PFSK-1 (cell line): ENCODE data around the gene NFS1.
A peak's percentile ranks its signal among the peaks of the same experiment; 100 is the strongest.

Experiments
- FOXP2 ChIP-seq: optimal IDR thresholded peaks from 2 replicates; pipeline ENCODE3; 2011; ENCODE audit warnings: borderline replicate concordance, control low read depth, inconsistent platforms; ENCODE audit not compliant: insufficient read depth; ENCODE audit errors: extremely low read length, extremely low read depth
- POLR2AphosphoS5 ChIP-seq: IDR thresholded peaks from 2 replicates; pipeline ENCODE4 v1.6.1; 2012; ENCODE audit warnings: low read depth, mild to moderate bottlenecking, control low read depth, low read length, moderate library complexity
- SIN3A ChIP-seq: IDR thresholded peaks from 2 replicates; pipeline ENCODE4 v1.6.1; 2012; ENCODE audit warnings: mild to moderate bottlenecking, low read length, moderate library complexity, borderline replicate concordance; ENCODE audit not compliant: insufficient read depth
- TAF1 ChIP-seq: IDR thresholded peaks from 2 replicates; pipeline ENCODE4 v1.6.1; 2012; ENCODE audit warnings: low read length, control low read depth, borderline replicate concordance; ENCODE audit not compliant: insufficient read depth
- TF ChIP-seq, protein P1 (sequence below), 2 experiments: IDR thresholded peaks; 2 replicates each; pipeline versions ENCODE4 v1.6.1 to v1.8.0; 2011 to 2012; ENCODE audit warnings: low read depth in 2 of 2, low read length in 2 of 2, control low read depth in 1 of 2, inconsistent platforms in 1 of 2, mild to moderate bottlenecking in 1 of 2, moderate library complexity in 1 of 2; ENCODE audit not compliant: insufficient read depth in 1 of 2

The NFS1 gene

DNA sequence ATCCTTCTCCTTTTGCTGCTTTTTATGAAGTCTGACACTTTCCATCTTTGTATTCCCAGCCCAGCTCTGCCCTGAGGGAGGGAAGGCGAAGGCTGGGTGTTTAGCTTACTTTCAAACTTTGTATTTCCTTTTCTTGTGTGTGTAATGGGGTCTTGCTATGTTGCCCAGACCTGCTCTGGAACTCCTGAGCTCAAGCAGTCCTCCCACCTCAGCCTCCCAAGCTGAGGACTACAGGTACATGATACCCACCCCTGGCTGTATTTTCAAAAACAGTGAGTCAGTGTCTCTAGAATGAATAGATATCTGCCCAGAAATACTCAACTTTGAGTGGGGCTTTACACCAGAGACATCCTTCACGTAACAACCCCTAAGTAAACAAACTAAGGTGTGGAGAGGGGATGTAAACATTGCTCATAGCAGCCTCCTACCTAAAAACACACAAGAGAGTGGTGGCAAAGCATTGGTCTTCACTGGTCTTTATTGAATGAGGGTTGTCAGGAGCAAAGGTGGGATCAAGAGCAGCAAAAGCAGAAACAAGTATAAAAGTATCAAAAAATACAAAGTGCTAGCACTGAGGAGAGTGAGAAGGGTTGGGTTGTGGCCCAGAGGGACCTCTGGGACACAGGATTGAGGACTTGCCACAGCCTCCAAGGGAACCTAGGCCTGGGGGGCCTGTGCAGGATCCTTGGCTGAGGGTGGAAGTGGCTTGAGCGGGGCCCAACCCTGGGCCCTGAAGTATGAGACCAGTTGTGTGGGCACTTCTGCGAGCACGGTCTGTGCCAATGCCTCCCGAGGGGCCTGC lies 73.4 kb downstream of the NFS1 start:
- TF ChIP-seq, protein P1, sequence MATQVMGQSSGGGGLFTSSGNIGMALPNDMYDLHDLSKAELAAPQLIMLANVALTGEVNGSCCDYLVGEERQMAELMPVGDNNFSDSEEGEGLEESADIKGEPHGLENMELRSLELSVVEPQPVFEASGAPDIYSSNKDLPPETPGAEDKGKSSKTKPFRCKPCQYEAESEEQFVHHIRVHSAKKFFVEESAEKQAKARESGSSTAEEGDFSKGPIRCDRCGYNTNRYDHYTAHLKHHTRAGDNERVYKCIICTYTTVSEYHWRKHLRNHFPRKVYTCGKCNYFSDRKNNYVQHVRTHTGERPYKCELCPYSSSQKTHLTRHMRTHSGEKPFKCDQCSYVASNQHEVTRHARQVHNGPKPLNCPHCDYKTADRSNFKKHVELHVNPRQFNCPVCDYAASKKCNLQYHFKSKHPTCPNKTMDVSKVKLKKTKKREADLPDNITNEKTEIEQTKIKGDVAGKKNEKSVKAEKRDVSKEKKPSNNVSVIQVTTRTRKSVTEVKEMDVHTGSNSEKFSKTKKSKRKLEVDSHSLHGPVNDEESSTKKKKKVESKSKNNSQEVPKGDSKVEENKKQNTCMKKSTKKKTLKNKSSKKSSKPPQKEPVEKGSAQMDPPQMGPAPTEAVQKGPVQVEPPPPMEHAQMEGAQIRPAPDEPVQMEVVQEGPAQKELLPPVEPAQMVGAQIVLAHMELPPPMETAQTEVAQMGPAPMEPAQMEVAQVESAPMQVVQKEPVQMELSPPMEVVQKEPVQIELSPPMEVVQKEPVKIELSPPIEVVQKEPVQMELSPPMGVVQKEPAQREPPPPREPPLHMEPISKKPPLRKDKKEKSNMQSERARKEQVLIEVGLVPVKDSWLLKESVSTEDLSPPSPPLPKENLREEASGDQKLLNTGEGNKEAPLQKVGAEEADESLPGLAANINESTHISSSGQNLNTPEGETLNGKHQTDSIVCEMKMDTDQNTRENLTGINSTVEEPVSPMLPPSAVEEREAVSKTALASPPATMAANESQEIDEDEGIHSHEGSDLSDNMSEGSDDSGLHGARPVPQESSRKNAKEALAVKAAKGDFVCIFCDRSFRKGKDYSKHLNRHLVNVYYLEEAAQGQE (IDR thresholded peaks at IDR 0.05; ENCODE audit: insufficient read depth in 1 of 2, low read depth in 2 of 2, low read length in 2 of 2), result no peak
- TF ChIP-seq SIN3A, result no peak
- TF ChIP-seq POLR2AphosphoS5, result no peak
- no peak for TF ChIP-seq TAF1
- TF ChIP-seq FOXP2, result no peak

DNA sequence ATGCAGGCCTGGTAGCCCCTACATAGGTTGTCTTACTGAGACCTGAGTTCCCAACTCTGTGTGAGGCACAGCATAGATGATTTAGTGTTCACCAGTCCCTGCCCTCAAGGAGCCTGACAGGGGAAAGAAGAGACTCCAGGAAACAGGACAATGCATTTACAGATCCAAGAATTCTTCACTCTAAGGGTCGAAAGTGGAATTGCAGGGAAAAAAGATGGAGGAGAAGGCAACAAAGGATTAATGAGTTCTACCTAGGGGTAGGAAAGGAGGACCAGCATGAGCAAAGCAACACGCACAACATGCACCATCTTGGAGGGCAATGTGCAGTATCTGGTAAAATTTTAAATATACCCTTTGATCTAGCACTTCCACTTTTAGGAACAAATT lies 77.6 kb downstream of the NFS1 start:
- no peak for TF ChIP-seq TAF1
- TF ChIP-seq SIN3A, result no peak

DNA sequence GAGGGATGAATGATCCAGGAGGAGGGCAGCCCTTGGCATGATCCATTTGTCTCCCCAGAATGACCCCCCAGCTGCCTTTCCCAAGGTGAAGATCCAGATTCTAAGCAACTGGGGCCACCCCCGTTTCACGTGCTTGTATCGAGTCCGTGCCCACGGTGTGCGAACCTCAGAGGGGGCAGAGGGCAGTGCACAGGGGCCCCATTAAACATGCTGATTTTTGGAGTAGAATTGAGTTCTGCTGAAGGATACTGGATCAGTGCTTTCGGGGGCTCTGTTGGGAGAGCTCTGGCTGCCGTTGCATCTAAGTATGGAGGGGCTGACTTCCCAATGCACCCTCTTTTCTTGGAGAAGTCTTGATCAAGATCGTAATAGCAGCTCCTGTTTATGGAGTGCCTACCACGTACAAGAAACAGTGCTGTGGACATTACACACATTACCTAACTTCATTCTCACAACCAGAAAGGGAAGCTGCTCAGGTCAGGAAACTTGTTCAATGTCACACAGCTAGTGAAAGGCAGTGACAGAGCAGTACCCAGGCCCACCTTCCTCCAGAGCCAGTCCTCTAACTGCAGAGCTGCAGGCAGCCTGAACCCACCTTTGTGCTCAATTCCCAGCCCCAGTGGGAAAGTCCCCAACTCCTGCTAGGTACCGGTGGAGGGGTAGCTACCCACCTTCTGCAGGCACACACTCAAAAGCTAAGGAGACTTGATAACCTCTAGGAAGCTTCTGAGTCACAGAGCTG lies 78.2 kb downstream of the NFS1 start:
- no peak for TF ChIP-seq FOXP2

DNA sequence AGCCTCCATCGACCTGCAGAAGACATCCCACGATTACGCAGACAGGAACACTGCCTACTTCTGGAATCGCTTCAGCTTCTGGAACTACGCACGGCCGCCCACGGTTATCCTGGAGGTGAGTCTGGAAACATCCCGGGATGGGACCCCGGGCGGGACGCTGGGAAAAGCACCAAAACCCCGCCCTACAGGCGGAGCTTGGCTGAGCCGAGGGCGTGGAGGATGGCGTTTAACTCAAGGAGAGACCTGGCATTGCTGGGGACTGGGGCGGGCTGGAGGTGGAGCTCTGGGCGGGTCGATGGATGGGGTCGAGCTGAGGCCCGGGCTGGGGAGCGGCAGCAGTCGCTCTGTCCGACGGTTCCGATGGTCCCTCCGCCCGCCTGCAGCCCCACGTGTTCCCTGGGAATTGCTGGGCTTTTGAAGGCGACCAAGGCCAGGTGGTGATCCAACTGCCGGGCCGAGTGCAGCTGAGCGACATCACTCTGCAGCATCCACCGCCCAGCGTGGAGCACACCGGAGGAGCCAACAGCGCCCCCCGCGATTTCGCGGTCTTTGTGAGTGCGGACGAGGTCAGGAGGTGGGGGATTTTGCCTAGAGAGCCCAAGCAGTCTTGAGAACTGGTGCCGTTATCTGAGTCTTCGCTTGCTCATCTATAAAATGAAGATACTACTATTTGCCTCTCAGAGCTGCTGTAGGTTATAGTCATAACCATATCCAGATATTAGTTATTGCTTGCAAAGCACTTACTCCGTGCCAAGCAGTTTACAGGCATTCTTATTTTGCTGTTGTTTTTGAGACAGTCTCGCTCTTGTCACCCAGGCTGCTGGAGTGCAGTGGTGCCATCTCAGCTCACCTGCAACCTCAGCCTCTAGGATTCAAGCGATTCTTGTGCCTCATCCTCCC lies 79.7 kb downstream of the NFS1 start:
- TF ChIP-seq, protein P1 (IDR thresholded peaks at IDR 0.05; ENCODE audit: insufficient read depth in 1 of 2, low read depth in 2 of 2, low read length in 2 of 2), result no peak
- TF ChIP-seq SIN3A, result 0 out of 2 replicates have a peak, but pooled peaks have one; percentile 32
- peak; percentile 77 for TF ChIP-seq POLR2AphosphoS5
- TF ChIP-seq FOXP2, result no peak
- TF ChIP-seq TAF1, result peak; percentile 55; the same call in 1 of the 2 replicates

DNA sequence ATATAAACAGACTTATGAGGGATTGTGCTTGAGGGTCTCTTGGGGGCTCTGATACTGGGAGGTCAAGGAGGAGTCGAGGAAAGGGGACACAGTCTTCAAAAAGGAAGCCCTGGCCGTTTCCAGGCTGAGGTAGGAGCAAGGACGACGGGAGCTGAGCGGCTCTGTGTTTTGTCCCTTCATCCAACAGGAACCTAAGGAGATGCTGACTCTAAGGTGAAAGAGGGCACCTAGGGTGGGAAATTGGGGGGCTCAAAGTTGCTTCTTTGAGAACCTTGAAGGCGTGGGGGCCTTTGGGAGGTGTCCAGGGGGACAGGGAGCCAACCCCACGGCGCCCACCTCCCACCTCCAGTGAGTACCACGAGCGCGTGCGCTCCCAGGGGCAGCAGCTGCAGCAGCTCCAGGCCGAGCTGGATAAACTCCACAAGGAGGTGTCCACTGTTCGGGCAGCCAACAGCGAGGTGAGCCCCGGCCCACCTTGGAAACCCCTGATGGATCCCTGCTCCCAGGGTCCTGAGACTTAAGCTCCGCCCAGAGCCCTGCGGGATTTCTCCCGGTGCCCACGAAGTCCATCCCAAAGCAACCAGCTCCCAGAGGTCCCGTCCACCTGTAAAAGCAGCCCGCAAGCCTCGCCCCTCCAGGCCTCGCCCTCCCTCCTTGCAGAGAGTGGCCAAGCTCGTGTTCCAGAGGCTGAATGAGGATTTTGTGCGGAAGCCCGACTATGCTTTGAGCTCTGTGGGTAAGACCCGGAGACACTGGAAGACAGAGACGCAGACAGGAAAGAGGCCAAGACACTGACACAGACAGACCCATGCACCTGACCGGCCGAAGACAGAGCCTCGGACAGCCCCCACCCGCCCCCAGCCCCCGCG lies 80.7 kb downstream of the NFS1 start:
- TF ChIP-seq POLR2AphosphoS5 (no peak), FOXP2 (no peak), SIN3A (no peak), TAF1 (no peak)
- TF ChIP-seq, protein P1 (IDR thresholded peaks at IDR 0.05; ENCODE audit: insufficient read depth in 1 of 2, low read depth in 2 of 2, low read length in 2 of 2), result no peak
